CD8-positive, alpha-beta memory T cell (primary cell): ENCODE measurements around the gene HSPB7. TPM values are rescaled to one million over a fixed set of nuclear protein-coding genes. Genes with fewer than 3 reads are reported as not detected.
"Not testable (repeated sequence)": the region's sequence is repeated elsewhere in the genome, so short reads cannot be mapped to it uniquely, and the experiment has no call there.

Experiments used
- CTCF ChIA-PET: fragments of 350-600 bp; sonication (Branson Sonifier 250); formaldehyde crosslinking; loops from one replicate; lab custom pipeline; 2021; ENCODE audit warnings: antibody characterized with exemption; lab: Charles Lee
- POLR2A ChIA-PET: fragments of 350-600 bp; sonication (Branson Sonifier 250); formaldehyde crosslinking; loops from one replicate; lab custom pipeline; 2021; ENCODE audit warnings: antibody characterized with exemption; lab: Charles Lee
- DNase-seq, 5 donors: peaks; one replicate each; pipeline versions ENCODE4 v3.0.0 to v3.0.0-alpha.2; 2020 to 2022; ENCODE audit warnings: mixed read lengths in 1 of 5
- H3K27ac ChIP-seq: one replicate; pipeline ENCODE4 v1.7.0; 2013; ENCODE audit warnings: low read depth, mild to moderate bottlenecking, low read length, moderate library complexity
- H3K27me3 ChIP-seq: 2 replicates; pipeline ENCODE4 v1.7.0; 2013; ENCODE audit warnings: low read length, mild to moderate bottlenecking; ENCODE audit not compliant: insufficient read depth, poor library complexity, severe bottlenecking
- H3K36me3 ChIP-seq: 2 replicates; pipeline ENCODE4 v1.7.0; 2013; ENCODE audit warnings: mild to moderate bottlenecking, low read length, moderate library complexity; ENCODE audit not compliant: insufficient read depth
- H3K4me1 ChIP-seq: 2 replicates; pipeline ENCODE4 v1.7.0; 2013; ENCODE audit warnings: mild to moderate bottlenecking, low read length, moderate library complexity; ENCODE audit not compliant: insufficient read depth
- H3K4me3 ChIP-seq: 2 replicates; pipeline ENCODE4 v1.7.0; 2013; ENCODE audit warnings: mild to moderate bottlenecking, low read length
- H3K9me3 ChIP-seq: 2 replicates; pipeline ENCODE4 v1.7.0; 2013; ENCODE audit warnings: mild to moderate bottlenecking, low read length
- H3K27ac Mint-ChIP-seq, 8 donors: one replicate each; pipeline ENCODE4 v1.8.0; 2020 to 2021; ENCODE audit warnings: mixed read lengths in 8 of 8, mild to moderate bottlenecking in 6 of 8, inconsistent platforms in 3 of 8, moderate library complexity in 3 of 8
- H3K27me3 Mint-ChIP-seq, 2 donors: one replicate each; pipeline ENCODE4 v1.8.0; 2020 to 2021; ENCODE audit warnings: mixed read lengths in 2 of 2, mild to moderate bottlenecking in 1 of 2, moderate library complexity in 1 of 2
- H3K36me3 Mint-ChIP-seq, 3 donors: one replicate each; pipeline ENCODE4 v1.8.0; 2020 to 2021; ENCODE audit warnings: mixed read lengths in 3 of 3, inconsistent platforms in 1 of 3, mild to moderate bottlenecking in 1 of 3
- H3K4me1 Mint-ChIP-seq, 3 donors: one replicate each; pipeline ENCODE4 v1.8.0; 2020 to 2021; ENCODE audit warnings: mixed read lengths in 3 of 3, inconsistent platforms in 1 of 3, mild to moderate bottlenecking in 1 of 3
- H3K4me3 Mint-ChIP-seq, 7 donors: one replicate each; pipeline ENCODE4 v1.8.0; 2020 to 2021; ENCODE audit warnings: mixed read lengths in 7 of 7, mild to moderate bottlenecking in 6 of 7, moderate library complexity in 4 of 7, inconsistent platforms in 2 of 7
- H3K9me3 Mint-ChIP-seq, 5 donors: one replicate each; pipeline ENCODE4 v1.8.0; 2020 to 2022; ENCODE audit warnings: mixed read lengths in 5 of 5, mild to moderate bottlenecking in 3 of 5, moderate library complexity in 2 of 5, inconsistent platforms in 1 of 5
- polyA plus RNA-seq: library from polyadenylated mRNA; unstranded; fragments of 300-500 nt; fragmentation: Illumina TruSeq; gene quantifications from one replicate; pipeline ENCODE4 v1.2.3, GENCODE V29; 2021
- total RNA-seq, 2 experiments: library from RNA; stranded (reverse); gene quantifications; one replicate each; pipeline ENCODE4 v1.2.3, GENCODE V29; 2021

Gene HSPB7
- total and polyA plus RNA-seq, 3 experiments from 2014 or later = not detected

DNA sequence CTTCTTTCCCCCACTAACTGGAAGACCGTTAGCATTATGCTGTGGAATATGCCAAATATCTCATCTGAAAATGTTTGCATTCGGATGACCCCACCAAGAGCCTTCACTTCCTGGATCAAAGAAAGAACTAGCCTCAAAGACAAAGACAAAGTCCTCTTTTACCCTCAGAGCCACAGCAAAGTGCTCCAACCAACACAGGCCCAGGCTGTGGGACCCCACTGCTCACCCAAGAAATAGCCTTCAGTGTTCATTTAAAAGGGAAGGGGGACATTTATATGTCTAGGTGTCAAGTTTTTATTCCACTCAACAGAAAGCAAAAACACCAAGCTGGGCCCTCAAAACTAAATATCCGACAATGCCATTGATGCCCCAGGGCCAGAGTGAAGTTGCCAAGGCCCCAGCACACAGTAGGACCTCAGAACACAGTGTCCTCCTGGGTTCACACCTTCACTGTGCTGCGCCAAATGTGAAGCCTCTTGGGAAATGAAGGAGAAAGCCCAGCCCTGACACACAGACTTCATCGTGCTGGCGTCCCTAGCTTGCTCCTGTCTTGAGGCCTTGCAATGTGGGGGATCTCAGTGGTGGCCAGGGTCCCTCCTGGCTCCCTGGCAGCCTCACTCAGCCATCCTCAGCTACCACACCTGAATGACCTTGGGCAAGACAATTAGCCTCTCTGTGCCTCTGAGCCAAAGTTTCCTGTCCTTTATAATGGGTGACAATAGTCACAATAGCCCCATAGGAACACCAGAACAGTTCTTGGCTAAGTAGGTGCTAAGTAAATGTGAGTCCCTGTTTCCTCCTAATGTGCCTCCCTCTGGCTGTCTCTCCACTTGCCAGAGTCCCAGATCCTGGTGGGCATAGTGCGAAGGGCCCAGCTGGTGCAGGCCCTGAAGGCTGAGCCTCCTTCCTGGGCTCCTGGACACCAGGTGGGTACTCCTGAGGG lies 37.0 kb upstream of the HSPB7 start:
- H3K27me3 Mint-ChIP-seq = peaks cover 0 to 14% of the 10 kb centered on the region in 2 donors
- H3K36me3 Mint-ChIP-seq = no peaks in the 10 kb centered on the region
- no peak overlapping the region for H3K4me3 Mint-ChIP-seq
- Histone ChIP-seq H3K27me3 (no peaks in the 10 kb centered on the region), H3K4me1 (no peaks in the 10 kb centered on the region), H3K27ac (no peak overlapping the region), H3K36me3 (no peaks in the 10 kb centered on the region), H3K9me3 (no peaks in the 10 kb centered on the region), H3K4me3 (no peak overlapping the region)
- DNase-seq = no peak
- ChIA-PET CTCF (interaction anchor here (0.6 to 1.4 kb wide), 8 partner anchors 9 to 263 kb away, joined by 3 to 4 read pairs (median 3); no protein-coding TSS in a partner anchor), POLR2A (no interaction called here)
- peaks cover 4 to 7% (median 4%) of the 10 kb centered on the region in 3 donors for H3K4me1 Mint-ChIP-seq
- no peaks in the 10 kb centered on the region for H3K9me3 Mint-ChIP-seq
- H3K27ac Mint-ChIP-seq = no peak overlapping the region

- Histone ChIP-seq H3K36me3 (no peaks in the 10 kb centered on the region), H3K4me1 (no peaks in the 10 kb centered on the region), H3K9me3 (no peaks in the 10 kb centered on the region), H3K27ac (no peak overlapping the region), H3K27me3 (no peaks in the 10 kb centered on the region), H3K4me3 (no peak overlapping the region)
- ChIA-PET POLR2A (no interaction called here), CTCF (interaction anchor here (1.3 kb wide), 1 partner anchor 262 kb away, joined by 4 read pairs; no protein-coding TSS in a partner anchor)
- DNase-seq = no peak
- peaks cover 0 to 19% of the 10 kb centered on the region in 2 donors for H3K27me3 Mint-ChIP-seq
- H3K36me3 Mint-ChIP-seq = no peaks in the 10 kb centered on the region
- no peak overlapping the region for H3K27ac Mint-ChIP-seq
- H3K9me3 Mint-ChIP-seq = no peaks in the 10 kb centered on the region
- no peak overlapping the region for H3K4me3 Mint-ChIP-seq
- H3K4me1 Mint-ChIP-seq = peaks cover 4 to 7% (median 4%) of the 10 kb centered on the region in 3 donors
Observed at GRCh38 chr1:16053781-16054502, 36.1 kb upstream of the HSPB7 start.

- H3K36me3 ChIP-seq, H3K4me1 Mint-ChIP-seq, H3K36me3 Mint-ChIP-seq, CTCF ChIA-PET, H3K9me3 ChIP-seq, H3K9me3 Mint-ChIP-seq, DNase-seq, H3K27ac ChIP-seq, H3K4me1 ChIP-seq, H3K27ac Mint-ChIP-seq, H3K27me3 ChIP-seq, POLR2A ChIA-PET, H3K4me3 ChIP-seq: not testable (repeated sequence)
- Mint-ChIP-seq H3K27me3 (peaks cover 3 to 27% of the 10 kb centered on the region in 2 donors), H3K4me3 (peak overlapping the region in 1 of 7 donors; percentile 9)
Observed at GRCh38 chr1:16051949-16052348, 34.1 kb upstream of the HSPB7 start.

DNA sequence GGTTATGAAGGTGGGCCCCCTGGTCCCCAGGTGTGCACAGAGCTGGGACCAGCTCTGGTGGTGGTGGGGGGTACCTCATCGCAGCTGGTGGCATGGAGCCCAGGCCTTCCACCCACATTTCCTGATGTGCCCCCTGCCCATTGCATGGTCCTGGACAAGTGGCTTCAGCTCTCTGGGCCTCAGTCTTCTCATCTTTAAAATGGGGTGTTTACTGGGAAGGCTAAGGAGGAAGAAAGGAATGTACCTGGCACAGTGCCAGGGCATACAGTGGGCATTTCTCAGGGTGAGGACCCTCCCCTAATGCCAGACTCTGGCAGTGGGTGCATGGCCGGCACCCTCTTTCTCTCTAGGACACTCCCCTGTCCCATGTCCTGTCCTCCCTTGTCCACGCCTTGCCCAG lies 33.2 kb upstream of the HSPB7 start:
- Histone ChIP-seq H3K4me3 (no peak overlapping the region), H3K4me1 (no peaks in the 10 kb centered on the region), H3K9me3 (no peaks in the 10 kb centered on the region), H3K27me3 (no peaks in the 10 kb centered on the region), H3K36me3 (no peaks in the 10 kb centered on the region), H3K27ac (no peak overlapping the region)
- Mint-ChIP-seq H3K9me3 (no peaks in the 10 kb centered on the region), H3K27ac (no peak overlapping the region), H3K4me1 (peaks cover 3 to 7% (median 7%) of the 10 kb centered on the region in 3 donors), H3K36me3 (no peaks in the 10 kb centered on the region), H3K27me3 (peaks cover 3 to 30% of the 10 kb centered on the region in 2 donors), H3K4me3 (no peak overlapping the region)
- ChIA-PET CTCF (interaction anchor here (1.0 to 1.5 kb wide), 2 partner anchors 42 to 259 kb away, joined by 3 to 5 read pairs; no protein-coding TSS in a partner anchor), POLR2A (no interaction called here)
- no peak for DNase-seq

DNA sequence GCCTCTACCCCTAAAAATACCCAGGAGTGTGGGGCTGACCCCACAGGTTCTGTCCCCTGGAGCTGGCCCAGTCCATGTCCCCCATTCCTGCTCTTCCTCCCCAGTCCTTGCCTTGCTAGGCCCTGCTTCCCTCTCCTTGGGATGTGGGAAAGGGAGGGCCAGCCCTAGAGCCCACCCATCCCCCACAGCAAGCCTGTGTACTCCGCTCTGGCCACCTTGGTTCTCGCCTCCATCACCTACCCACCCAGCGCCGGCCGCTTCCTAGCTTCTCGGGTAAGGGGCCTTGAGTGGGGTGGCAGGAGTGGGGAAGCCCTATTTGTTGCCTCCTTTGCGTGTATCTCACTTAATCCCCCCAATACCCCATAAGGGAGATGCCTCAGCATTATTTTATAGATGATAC lies 32.5 kb upstream of the HSPB7 start:
- CTCF ChIA-PET = interaction anchor here (1.0 to 1.5 kb wide), 2 partner anchors 41 to 259 kb away, joined by 3 to 5 read pairs; no protein-coding TSS in a partner anchor
- POLR2A ChIA-PET = no interaction called here

DNA sequence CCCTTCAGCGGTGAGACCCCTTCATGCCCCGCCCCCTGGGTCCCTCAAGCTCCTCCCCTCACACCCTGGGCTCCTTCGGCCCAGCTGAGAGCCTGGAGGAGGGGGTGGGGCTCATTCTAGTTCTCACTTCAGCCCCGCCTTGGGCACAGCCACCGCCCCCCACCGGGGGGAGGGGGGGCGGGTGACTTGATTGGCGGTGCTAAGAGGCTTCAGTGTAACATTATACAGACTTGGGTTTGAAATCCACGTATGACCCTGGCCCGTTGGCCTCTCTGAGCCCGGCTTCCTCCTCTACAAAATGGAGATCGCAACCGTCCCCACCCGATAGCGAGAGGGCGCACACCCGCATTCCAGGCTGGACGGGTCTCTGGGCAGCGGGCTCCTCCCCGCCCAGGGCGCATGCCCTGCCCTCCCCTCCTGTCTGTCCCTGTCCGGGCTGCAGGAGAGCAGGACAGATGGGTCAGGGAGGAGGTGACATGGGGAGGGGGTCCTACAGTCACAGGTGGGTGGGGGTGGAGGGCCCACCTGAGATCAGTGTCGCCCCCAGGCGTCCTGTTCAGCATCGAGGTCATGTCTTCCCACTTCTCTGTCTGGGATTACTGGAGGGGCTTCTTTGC lies 30.8 kb upstream of the HSPB7 start:
- Histone ChIP-seq H3K27ac (peak overlapping the region; percentile 20), H3K4me1 (no peaks in the 10 kb centered on the region), H3K4me3 (peak overlapping the region; percentile 32), H3K9me3 (no peaks in the 10 kb centered on the region), H3K27me3 (no peaks in the 10 kb centered on the region), H3K36me3 (no peaks in the 10 kb centered on the region)
- Mint-ChIP-seq H3K4me1 (peaks cover 2 to 5% (median 3%) of the 10 kb centered on the region in 3 donors), H3K36me3 (no peaks in the 10 kb centered on the region), H3K27ac (no peak overlapping the region), H3K27me3 (peaks cover 5 to 36% of the 10 kb centered on the region in 2 donors), H3K4me3 (peak overlapping the region in 2 of 7 donors; percentile 31 to 47), H3K9me3 (no peaks in the 10 kb centered on the region)
- POLR2A ChIA-PET = no interaction called here
- peak in 2 of 5 donors; percentile 26 to 35 for DNase-seq
- CTCF ChIA-PET = no interaction called here

More for the DNA sequence above, 32.5 kb upstream of the HSPB7 start:
- no peaks in the 10 kb centered on the region for H3K4me1 ChIP-seq
- no peaks in the 10 kb centered on the region for H3K9me3 Mint-ChIP-seq
- no peak overlapping the region for H3K4me3 ChIP-seq
- peaks cover 2 to 5% (median 3%) of the 10 kb centered on the region in 3 donors for H3K4me1 Mint-ChIP-seq
- H3K4me3 Mint-ChIP-seq = no peak overlapping the region
- H3K36me3 Mint-ChIP-seq = no peaks in the 10 kb centered on the region
- no peak for DNase-seq
- H3K36me3 ChIP-seq = no peaks in the 10 kb centered on the region
- peaks cover 3 to 36% of the 10 kb centered on the region in 2 donors for H3K27me3 Mint-ChIP-seq
- H3K27ac ChIP-seq = no peak overlapping the region
- H3K27me3 ChIP-seq = no peaks in the 10 kb centered on the region
- peak overlapping the region in 1 of 8 donors; percentile 65 for H3K27ac Mint-ChIP-seq
- no peaks in the 10 kb centered on the region for H3K9me3 ChIP-seq

DNA sequence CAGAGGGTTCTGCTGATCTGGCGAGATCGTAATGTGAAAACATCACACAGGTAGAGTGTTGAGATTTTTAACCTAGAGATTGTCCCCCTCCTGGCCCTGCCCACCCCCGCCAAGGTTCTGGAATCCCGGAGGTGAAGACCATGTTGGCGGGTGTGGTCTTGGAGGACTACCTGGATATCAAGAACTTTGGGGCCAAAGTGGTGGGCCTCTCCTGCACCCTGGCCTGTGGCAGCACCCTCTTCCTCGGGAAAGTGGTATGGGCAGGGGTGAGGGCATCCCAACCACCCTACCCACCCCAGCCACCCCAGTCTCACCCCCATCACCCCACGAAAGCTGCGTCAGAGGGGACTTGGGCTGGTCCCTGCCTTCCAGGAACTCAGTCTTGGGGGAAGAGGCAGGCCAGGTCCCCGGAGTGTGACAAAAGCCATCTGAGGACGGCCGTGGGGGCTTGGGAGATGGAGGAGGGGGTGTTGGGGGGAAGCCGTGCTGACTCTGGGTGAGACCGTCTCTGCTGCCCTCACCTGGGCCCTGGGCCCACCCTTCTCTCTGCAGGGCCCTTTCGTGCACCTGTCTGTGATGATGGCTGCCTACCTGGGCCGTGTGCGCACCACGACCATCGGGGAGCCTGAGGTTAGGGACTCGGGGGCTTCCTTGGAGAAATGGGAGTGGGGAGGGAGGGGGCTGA lies 30.1 kb upstream of the HSPB7 start:
- CTCF ChIA-PET = no interaction called here
- H3K27me3 Mint-ChIP-seq = peaks cover 5 to 36% of the 10 kb centered on the region in 2 donors

More for the DNA sequence above, 30.1 kb upstream of the HSPB7 start:
- DNase-seq = no peak
- peaks cover 2 to 5% (median 3%) of the 10 kb centered on the region in 3 donors for H3K4me1 Mint-ChIP-seq
- H3K27ac Mint-ChIP-seq = no peak overlapping the region
- H3K4me3 Mint-ChIP-seq = peak overlapping the region in 3 of 7 donors; percentile 35 to 63 (median 47)
- no peaks in the 10 kb centered on the region for H3K9me3 Mint-ChIP-seq
- Histone ChIP-seq H3K36me3 (no peaks in the 10 kb centered on the region), H3K27me3 (no peaks in the 10 kb centered on the region), H3K4me1 (no peaks in the 10 kb centered on the region), H3K9me3 (no peaks in the 10 kb centered on the region), H3K4me3 (no peak overlapping the region), H3K27ac (no peak overlapping the region)
- POLR2A ChIA-PET = no interaction called here
- H3K36me3 Mint-ChIP-seq = no peaks in the 10 kb centered on the region
